A673 (cell line): ENCODE measurements around the gene ELF1. TPM values are rescaled to one million over a fixed set of nuclear protein-coding genes. Genes with fewer than 3 reads are reported as not detected.

Source experiments
- total RNA-seq: library from RNA; stranded (reverse); gene quantifications from 2 replicates; pipeline ENCODE4 v1.2.3, GENCODE V29; 2021

Gene ELF1
- total RNA-seq, 1 experiment from 2014 or later, result 31.5 TPM

Other genes starting within 250 kb of the ELF1 start
- gene MRPS31, start 248.1 kb downstream of the ELF1 start, total RNA-seq, result 32.0 and 32.3 TPM in 2 replicates
- 19.6 and 20.3 TPM in 2 replicates for gene SLC25A15, start 229.7 kb downstream of the ELF1 start, total RNA-seq
- gene WBP4, start 42.2 kb upstream of the ELF1 start, total RNA-seq, result 11.9 and 12.5 TPM in 2 replicates
- 14.5 and 15.7 TPM in 2 replicates for gene KBTBD6, start 113.5 kb upstream of the ELF1 start, total RNA-seq
- gene KBTBD7, start 175.3 kb upstream of the ELF1 start, total RNA-seq, result 10.2 and 10.8 TPM in 2 replicates
- gene MTRF1, start 244.3 kb upstream of the ELF1 start, total RNA-seq, result 16.5 and 18.0 TPM in 2 replicates